Neural cell (in vitro differentiated cells): Measurements from ENCODE around the gene MYOCOS. TPM values are rescaled to one million over a fixed set of nuclear protein-coding genes. Genes with fewer than 3 reads are reported as not detected.

Source experiments
- H2AFZ ChIP-seq: fragments of 200-600, 300-800 bp; sonication (generic), shearing (Covaris generic); 2 replicates; pipeline ENCODE4 v1.6.0; 2014; ENCODE audit warnings: low read depth, mild to moderate bottlenecking, antibody characterized with exemption, low read length, moderate library complexity
- H3F3A ChIP-seq: fragments of 200-600 bp; shearing (Covaris generic); 2 replicates; pipeline ENCODE4 v1.6.1; 2016; ENCODE audit warnings: mild to moderate bottlenecking, moderate library complexity, mixed read lengths, antibody characterized with exemption, low read length; ENCODE audit not compliant: insufficient read depth, poor library complexity, severe bottlenecking
- H3K27ac ChIP-seq: fragments of 200-600, 300-800 bp; sonication (generic), shearing (Covaris generic); 2 replicates; pipeline ENCODE4 v1.5.1; 2014; ENCODE audit warnings: mild to moderate bottlenecking, low read length, moderate library complexity
- H3K27me3 ChIP-seq: fragments of 300-800, 200-600 bp; sonication (generic), shearing (Covaris generic); 2 replicates; pipeline ENCODE4 v1.6.0; 2014; ENCODE audit warnings: mild to moderate bottlenecking, low read depth, low read length, moderate library complexity; ENCODE audit not compliant: insufficient read depth
- H3K36me3 ChIP-seq: fragments of 300-800, 200-600 bp; sonication (generic), shearing (Covaris generic); 2 replicates; pipeline ENCODE4 v1.5.1; 2014; ENCODE audit warnings: mild to moderate bottlenecking, antibody characterized with exemption, low read length, moderate library complexity; ENCODE audit not compliant: insufficient read depth
- H3K4me2 ChIP-seq: fragments of 300-800, 200-600 bp; sonication (generic), shearing (Covaris generic); 2 replicates; pipeline ENCODE4 v1.6.0; 2014; ENCODE audit warnings: mild to moderate bottlenecking, low read length
- H3K4me3 ChIP-seq: fragments of 300-800, 200-600 bp; sonication (generic), shearing (Covaris generic); 2 replicates; pipeline ENCODE4 v1.5.1; 2014; ENCODE audit warnings: mild to moderate bottlenecking, low read length, moderate library complexity
- H3K79me2 ChIP-seq: fragments of 200-600 bp; shearing (Covaris generic); replicated peaks from 2 replicates; pipeline ENCODE4 v1.6.0; 2014; ENCODE audit warnings: mild to moderate bottlenecking, low read length, moderate library complexity; ENCODE audit not compliant: insufficient read depth
- H3K9ac ChIP-seq: fragments of 300-800, 200-600 bp; sonication (generic), shearing (Covaris generic); 2 replicates; pipeline ENCODE4 v1.6.1; 2016; ENCODE audit warnings: mild to moderate bottlenecking, low read length, mixed read lengths
- H3K9me2 ChIP-seq: fragments of 200-600 bp; shearing (Covaris generic); 2 replicates; pipeline ENCODE4 v1.6.1; 2016; ENCODE audit warnings: mild to moderate bottlenecking, low read length, mixed read lengths; ENCODE audit not compliant: insufficient read depth
- H3K9me3 ChIP-seq: fragments of 200-600, 300-800 bp; sonication (generic), shearing (Covaris generic); 2 replicates; pipeline ENCODE4 v1.6.1; 2016; ENCODE audit warnings: mild to moderate bottlenecking, mixed run types, low read length, moderate library complexity, mixed read lengths
- H4K20me1 ChIP-seq: fragments of 200-600 bp; shearing (Covaris generic); 2 replicates; pipeline ENCODE4 v1.6.1; 2016; ENCODE audit warnings: mild to moderate bottlenecking, mixed run types; ENCODE audit not compliant: insufficient read depth
- CTCF ChIP-seq: fragments of 450-650 bp; IDR thresholded peaks from 2 replicates; pipeline ENCODE4 v1.5.1; 2014; ENCODE audit warnings: antibody characterized with exemption, mild to moderate bottlenecking, moderate library complexity; ENCODE audit not compliant: poor library complexity, severe bottlenecking
- EP300 ChIP-seq: fragments of 450-650 bp; conservative IDR thresholded peaks from 2 replicates; pipeline ENCODE4 v1.6.1; 2014; ENCODE audit warnings: antibody characterized with exemption, mild to moderate bottlenecking, moderate library complexity; ENCODE audit not compliant: poor library complexity, severe bottlenecking
- EZH2 ChIP-seq: fragments of 200-600, 300-800 bp; shearing (Covaris generic), sonication (generic); IDR thresholded peaks from 2 replicates; pipeline ENCODE4 v1.6.1; 2014; ENCODE audit warnings: antibody characterized with exemption, low read length, borderline replicate concordance, mild to moderate bottlenecking; ENCODE audit not compliant: insufficient read depth, poor library complexity, severe bottlenecking
- MXI1 ChIP-seq: fragments of 450-650 bp; conservative IDR thresholded peaks from 2 replicates; pipeline ENCODE4 v1.6.1; 2014; ENCODE audit warnings: antibody characterized with exemption, mild to moderate bottlenecking; ENCODE audit not compliant: poor library complexity, severe bottlenecking
- POLR2AphosphoS5 ChIP-seq: IDR thresholded peaks from 2 replicates; pipeline ENCODE4 v1.6.1; 2012
- RAD21 ChIP-seq: fragments of 450-650 bp; conservative IDR thresholded peaks from 2 replicates; pipeline ENCODE4 v1.6.1; 2014; ENCODE audit warnings: antibody characterized with exemption, mild to moderate bottlenecking, moderate library complexity
- REST ChIP-seq: IDR thresholded peaks from 2 replicates; pipeline ENCODE4 v1.6.1; 2012; ENCODE audit warnings: borderline replicate concordance
- SMC3 ChIP-seq: fragments of 450-650 bp; conservative IDR thresholded peaks from 2 replicates; pipeline ENCODE4 v1.6.1; 2014; ENCODE audit warnings: antibody characterized with exemption, mild to moderate bottlenecking, moderate library complexity; ENCODE audit not compliant: poor library complexity
- TAF1 ChIP-seq: IDR thresholded peaks from 2 replicates; pipeline ENCODE4 v1.6.1; 2012; ENCODE audit warnings: low read depth
- polyA plus RNA-seq: library from polyadenylated mRNA; depleted of rRNA; stranded (reverse); fragments of >200 nt; gene quantifications from 2 replicates; pipeline ENCODE4 v1.2.3, GENCODE V29; 2014

MYOCOS gene
- polyA plus RNA-seq, 1 donor from 2014 or later = not detected

- no peaks in the 10 kb centered on the region for H3K36me3 ChIP-seq
- no peaks in the 10 kb centered on the region for H3F3A ChIP-seq
- H3K27ac ChIP-seq = no peak overlapping the region
- H3K27me3 ChIP-seq = no peaks in the 10 kb centered on the region
- H2AFZ ChIP-seq = no peak overlapping the region
- H3K9ac ChIP-seq = no peak overlapping the region
- no peak overlapping the region for H3K4me2 ChIP-seq
- no peak for TF ChIP-seq EP300
- no peak for TF ChIP-seq RAD21
- no peak for TF ChIP-seq POLR2AphosphoS5
- no peak for TF ChIP-seq MXI1
- TF ChIP-seq CTCF = no peak
- no peak for TF ChIP-seq EZH2
- no peak for TF ChIP-seq SMC3
- no peak for TF ChIP-seq TAF1
- no peak for TF ChIP-seq REST
- no peaks in the 10 kb centered on the region for H4K20me1 ChIP-seq
- H3K9me3 ChIP-seq = no peaks in the 10 kb centered on the region
- H3K4me3 ChIP-seq = no peak overlapping the region
- no peaks in the 10 kb centered on the region for H3K79me2 ChIP-seq
- H3K9me2 ChIP-seq = no peaks in the 10 kb centered on the region
Observed at GRCh38 chr1:171654201-171654941, 32.3 kb downstream of the MYOCOS start.

- Histone ChIP-seq H3K27me3 (no peaks in the 10 kb centered on the region), H3K9ac (no peak overlapping the region), H3K27ac (no peak overlapping the region), H3K9me2 (no peaks in the 10 kb centered on the region), H3K36me3 (no peaks in the 10 kb centered on the region), H4K20me1 (no peaks in the 10 kb centered on the region), H3K4me3 (no peak overlapping the region), H3F3A (no peaks in the 10 kb centered on the region), H3K9me3 (no peaks in the 10 kb centered on the region), H3K79me2 (no peaks in the 10 kb centered on the region), H2AFZ (no peak overlapping the region), H3K4me2 (no peak overlapping the region)
- TF ChIP-seq REST (no peak), TAF1 (no peak), EP300 (no peak), MXI1 (no peak), CTCF (no peak), POLR2AphosphoS5 (no peak), SMC3 (no peak), EZH2 (no peak), RAD21 (no peak)
Observed at GRCh38 chr1:171654942-171655745, 33.1 kb downstream of the MYOCOS start.
